A549 (cell line): Measurements from ENCODE around the gene JAGN1. TPM values are rescaled to one million over a fixed set of nuclear protein-coding genes. Genes with fewer than 3 reads are reported as not detected.

ENCODE experiments used
- ATAC-seq, 2 experiments: fragments of 200-7000 bp in 1 of 2; fragments of >200 bp in 1 of 2; cut with Nextera tagmentation in 1 of 2; cut with Tn5 transposase in 1 of 2; 3 replicates each; pipeline versions ENCODE4 v1.8.0 to v1.9.1; 2018 to 2020; ENCODE audit warnings: mild to moderate bottlenecking in 1 of 2, moderate library complexity in 1 of 2
- CTCF ChIA-PET: fragments of 300-600 bp; sonication (Branson Sonifier 250); formaldehyde crosslinking; extraction: SDS; loops from one replicate; lab custom pipeline; 2021; ENCODE audit warnings: antibody characterized with exemption, inconsistent platforms; lab: Yijun Ruan, JAX
- POLR2A ChIA-PET: fragments of 350-600 bp; formaldehyde crosslinking; extraction: SDS; loops from one replicate; lab custom pipeline; 2021; ENCODE audit warnings: antibody characterized with exemption, inconsistent platforms; lab: Yijun Ruan, JAX
- DNase-seq, 2 experiments: peaks; one replicate each; pipeline versions ENCODE4 v3.0.0 to v3.0.0-alpha.2; 2011 to 2016; ENCODE audit warnings: low read depth in 1 of 2, low spot score in 1 of 2
- FAIRE-seq: peaks from 2 replicates; lab custom pipeline; 2011; peaks lifted over from hg19 to GRCh38; lab: Jason Lieb, UNC
- H3K27ac ChIP-seq, 2 experiments: fragments of >200 bp; sonication (Bioruptor Twin); formaldehyde crosslinking; 3 replicates each; pipeline ENCODE4 v1.5.1; 2016 to 2017
- H3K4me1 ChIP-seq: fragments of >200 bp; sonication (Bioruptor Twin); formaldehyde crosslinking; 3 replicates; pipeline ENCODE4 v1.6.1; 2016
- H3K4me2 ChIP-seq: fragments of >200 bp; sonication (Bioruptor Twin); formaldehyde crosslinking; 3 replicates; pipeline ENCODE4 v1.6.1; 2016
- H3K4me3 ChIP-seq: fragments of >200 bp; sonication (Bioruptor Twin); formaldehyde crosslinking; 3 replicates; pipeline ENCODE4 v1.5.1; 2016
- H3K9me3 ChIP-seq: fragments of >200 bp; sonication (Bioruptor Twin); formaldehyde crosslinking; 3 replicates; pipeline ENCODE4 v1.6.1; 2016
- CEBPB ChIP-seq, 2 experiments: fragments of >200 bp in 1 of 2; sonication (Bioruptor Twin) in 1 of 2; formaldehyde crosslinking in 1 of 2; IDR thresholded peaks; 2 replicates each; pipeline ENCODE4 v1.6.1; 2012 to 2016
- CTCF ChIP-seq: fragments of >200 bp; sonication (Bioruptor Twin); formaldehyde crosslinking; IDR thresholded peaks from 3 replicates; pipeline ENCODE4 v1.5.1; 2016
- ELK1 ChIP-seq: fragments of 150-350 bp; IDR thresholded peaks from 2 replicates; pipeline ENCODE4 v1.6.1; 2014; ENCODE audit warnings: low read depth, mild to moderate bottlenecking, low read length
- FOXS1 ChIP-seq: fragments of 250-450 bp; sonication (Bioruptor Pico); IDR thresholded peaks from 2 replicates; pipeline ENCODE4 v1.5.0; 2020; ENCODE audit warnings: mild to moderate bottlenecking, moderate library complexity
- GATA3 ChIP-seq: IDR thresholded peaks from 2 replicates; pipeline ENCODE4 v1.6.1; 2012; ENCODE audit warnings: borderline replicate concordance
- HDAC2 ChIP-seq: fragments of 200-600 bp; sonication (generic); IDR thresholded peaks from 2 replicates; pipeline ENCODE4 v1.6.1; 2016
- HEYL ChIP-seq: fragments of 250-450 bp; sonication (Bioruptor Pico); IDR thresholded peaks from 2 replicates; pipeline ENCODE4 v1.8.0; 2021; ENCODE audit warnings: mild to moderate bottlenecking, moderate library complexity
- HOXB5 ChIP-seq: fragments of 250-450 bp; sonication (Bioruptor Pico); IDR thresholded peaks from 2 replicates; pipeline ENCODE4 v1.5.0; 2020; ENCODE audit warnings: mild to moderate bottlenecking, moderate library complexity
- JUN ChIP-seq, 2 experiments: fragments of >200 bp; sonication (Bioruptor Twin); formaldehyde crosslinking; IDR thresholded peaks; 2 replicates in 1 of 2; 3 replicates in 1 of 2; pipeline ENCODE4 v1.6.1; 2016 to 2017
- JUNB ChIP-seq: fragments of >200 bp; sonication (Bioruptor Twin); formaldehyde crosslinking; IDR thresholded peaks from 2 replicates; pipeline ENCODE4 v1.6.1; 2016
- KDM1A ChIP-seq: fragments of 200-600 bp; sonication (generic); IDR thresholded peaks from 2 replicates; pipeline ENCODE4 v1.6.1; 2016; ENCODE audit warnings: low read depth, mild to moderate bottlenecking
- MAX ChIP-seq: IDR thresholded peaks from 2 replicates; pipeline ENCODE4 v1.6.1; 2012
- MYC ChIP-seq: IDR thresholded peaks from 2 replicates; pipeline ENCODE4 v1.6.1; 2012; ENCODE audit warnings: mild to moderate bottlenecking, inconsistent platforms, low read length, improper control_type of control experiment, borderline replicate concordance
- NFE2L2 ChIP-seq: fragments of 150-350 bp; conservative IDR thresholded peaks from 2 replicates; pipeline ENCODE4 v1.6.1; 2014; ENCODE audit warnings: low read length
- POLR2AphosphoS2 ChIP-seq: conservative IDR thresholded peaks from 2 replicates; pipeline ENCODE4 v1.6.1; 2012; ENCODE audit warnings: low read length, improper control_type of control experiment, inconsistent platforms
- RAD21 ChIP-seq, 2 experiments: fragments of >200 bp in 1 of 2; sonication (Bioruptor Twin) in 1 of 2; formaldehyde crosslinking in 1 of 2; IDR thresholded peaks in 1 of 2; conservative IDR thresholded peaks in 1 of 2; 2 replicates in 1 of 2; 3 replicates in 1 of 2; pipeline ENCODE4 v1.6.1; 2012 to 2018; ENCODE audit warnings: inconsistent platforms in 1 of 2
- RARB ChIP-seq: fragments of 250-450 bp; sonication (Bioruptor Pico); IDR thresholded peaks from 2 replicates; pipeline ENCODE4 v1.8.0; 2021; ENCODE audit warnings: mild to moderate bottlenecking, moderate library complexity
- RFX5 ChIP-seq: fragments of 450-650 bp; IDR thresholded peaks from 2 replicates; pipeline ENCODE4 v1.7.1; 2014; ENCODE audit warnings: antibody characterized with exemption, mild to moderate bottlenecking, moderate library complexity
- RNF2 ChIP-seq: fragments of 200-600 bp; sonication (generic); IDR thresholded peaks from 2 replicates; pipeline ENCODE4 v1.6.1; 2016; ENCODE audit warnings: low read depth, mild to moderate bottlenecking, antibody characterized with exemption, moderate library complexity, borderline replicate concordance
- SREBF2 ChIP-seq: fragments of 450-650 bp; IDR thresholded peaks from 2 replicates; pipeline ENCODE4 v1.6.1; 2014; ENCODE audit warnings: mild to moderate bottlenecking, moderate library complexity
- TFCP2L1 ChIP-seq: fragments of 250-450 bp; sonication (Bioruptor Pico); IDR thresholded peaks from 2 replicates; pipeline ENCODE4 v1.5.0; 2021; ENCODE audit warnings: mild to moderate bottlenecking
- ZFP36 ChIP-seq: fragments of 450-650 bp; IDR thresholded peaks from 2 replicates; pipeline ENCODE4 v1.6.1; 2014; ENCODE audit warnings: borderline replicate concordance; ENCODE audit not compliant: partially characterized antibody
- ZSCAN20 ChIP-seq: fragments of 250-450 bp; sonication (Bioruptor Pico); IDR thresholded peaks from 2 replicates; pipeline ENCODE4 v1.8.0; 2022; ENCODE audit warnings: mild to moderate bottlenecking, moderate library complexity
- WGBS: methylation state at CpG from one replicate; pipeline ENCODE4 v1.1.6; 2017; ENCODE audit errors: missing lambda C conversion rate; 5-methylcytosine and 5-hydroxymethylcytosine counted together
- polyA plus RNA-seq, 4 experiments: library from polyadenylated mRNA; depleted of rRNA in 3 of 4; stranded (reverse); fragments of >200 nt; fragmentation: RNase III in 1 of 4; extraction: RNeasy Plus Mini Kit Qiagen cat#74134 plus additional on column Dnase treatment in 1 of 4; gene quantifications; 2 replicates in 3 of 4; 3 replicates in 1 of 4; pipeline ENCODE4 v1.2.3, GENCODE V29; 2011 to 2017
- TF ChIP-seq, protein P1 (sequence below): IDR thresholded peaks from 2 replicates; pipeline ENCODE4 v1.6.1; 2012

The JAGN1 gene
- polyA plus RNA-seq, 2 of the 4 experiments (the other 2 are of a cell fraction) = 48.6 to 63.2 TPM

- FAIRE-seq (no peak), DNase-seq (no peak), ATAC-seq (no peak)
- 91% methylated on average over 5 of the region's 5 CpGs for WGBS
- POLR2A ChIA-PET = no interaction called here
- Histone ChIP-seq H3K9me3 (0 out of 3 replicates have a peak, but pooled peaks cover under 1% of the 10 kb centered on the region), H3K4me1 (peaks cover 17% of the 10 kb centered on the region), H3K27ac (no peak overlapping the region), H3K4me3 (no peak overlapping the region), H3K4me2 (no peak overlapping the region)
- TF ChIP-seq TFCP2L1 (CRISPR knock-in tag) (no peak), RARB (CRISPR knock-in tag) (no peak), ZSCAN20 (CRISPR knock-in tag) (no peak), KDM1A (no peak), SREBF2 (no peak), NFE2L2 (no peak), RAD21 (conservative IDR thresholded peaks at IDR 0.05 in 1 of 2, IDR thresholded peaks at IDR 0.05 in 1 of 2) (no peak), CTCF (no peak), JUN (IDR thresholded peaks at IDR 0.05) (no peak), RNF2 (no peak), HEYL (CRISPR knock-in tag) (no peak), GATA3 (no peak)
- CTCF ChIA-PET = interaction anchor here (2.1 to 8.6 kb wide), 3 partner anchors 8 to 24 kb away, joined by 5 to 146 read pairs (median 73); partner anchors contain the start of gene IL17RC
These were observed 45.6 kb downstream of the JAGN1 start for GRCh38 chr3:9935966-9936510.

GRCh38 chr3:9937486-9938238, 47.3 kb downstream of the JAGN1 start:
- no peak overlapping the region for H3K4me3 ChIP-seq
- DNase-seq (no peak), FAIRE-seq (no peak), ATAC-seq (no peak)
- peaks cover 13% of the 10 kb centered on the region for H3K4me1 ChIP-seq
- 85% methylated on average over 13 of the region's 13 CpGs for WGBS
- no peak overlapping the region for H3K27ac ChIP-seq
- no peaks in the 10 kb centered on the region for H3K9me3 ChIP-seq
- ChIA-PET CTCF (interaction anchor here (1.5 to 1.9 kb wide), 2 partner anchors 9 to 10 kb away, joined by 4 to 9 read pairs; no protein-coding TSS in a partner anchor), POLR2A (no interaction called here)
- no peak overlapping the region for H3K4me2 ChIP-seq
- TF ChIP-seq RNF2 = no peak
- TF ChIP-seq HDAC2 = no peak
- no peak for TF ChIP-seq KDM1A
- TF ChIP-seq JUNB = no peak
- TF ChIP-seq RARB (CRISPR knock-in tag) = no peak
- no peak for TF ChIP-seq MAX
- no peak for TF ChIP-seq HOXB5
- TF ChIP-seq GATA3 = no peak
- TF ChIP-seq POLR2AphosphoS2 = no peak
- TF ChIP-seq FOXS1 (CRISPR knock-in tag) = no peak
- TF ChIP-seq MYC = no peak
- TF ChIP-seq, protein P1, sequence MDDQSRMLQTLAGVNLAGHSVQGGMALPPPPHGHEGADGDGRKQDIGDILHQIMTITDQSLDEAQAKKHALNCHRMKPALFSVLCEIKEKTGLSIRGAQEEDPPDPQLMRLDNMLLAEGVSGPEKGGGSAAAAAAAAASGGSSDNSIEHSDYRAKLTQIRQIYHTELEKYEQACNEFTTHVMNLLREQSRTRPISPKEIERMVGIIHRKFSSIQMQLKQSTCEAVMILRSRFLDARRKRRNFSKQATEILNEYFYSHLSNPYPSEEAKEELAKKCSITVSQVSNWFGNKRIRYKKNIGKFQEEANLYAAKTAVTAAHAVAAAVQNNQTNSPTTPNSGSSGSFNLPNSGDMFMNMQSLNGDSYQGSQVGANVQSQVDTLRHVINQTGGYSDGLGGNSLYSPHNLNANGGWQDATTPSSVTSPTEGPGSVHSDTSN = no peak
- no peak for TF ChIP-seq HEYL (CRISPR knock-in tag)
- no peak for TF ChIP-seq CEBPB (IDR thresholded peaks at IDR 0.05)
- no peak for TF ChIP-seq ELK1
- TF ChIP-seq RFX5 = no peak
- no peak for TF ChIP-seq ZFP36
